HG03457 (cell line): ENCODE results near the gene GADD45G.

Source experiments
- ATAC-seq: cut with Tn5 transposase; IDR thresholded peaks from one replicate; pipeline ENCODE4 v1.9.1; 2021; ENCODE audit warnings: moderate number of reproducible peaks; ENCODE audit not compliant: unreplicated experiment

GADD45G gene, protein sequence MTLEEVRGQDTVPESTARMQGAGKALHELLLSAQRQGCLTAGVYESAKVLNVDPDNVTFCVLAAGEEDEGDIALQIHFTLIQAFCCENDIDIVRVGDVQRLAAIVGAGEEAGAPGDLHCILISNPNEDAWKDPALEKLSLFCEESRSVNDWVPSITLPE

DNA sequence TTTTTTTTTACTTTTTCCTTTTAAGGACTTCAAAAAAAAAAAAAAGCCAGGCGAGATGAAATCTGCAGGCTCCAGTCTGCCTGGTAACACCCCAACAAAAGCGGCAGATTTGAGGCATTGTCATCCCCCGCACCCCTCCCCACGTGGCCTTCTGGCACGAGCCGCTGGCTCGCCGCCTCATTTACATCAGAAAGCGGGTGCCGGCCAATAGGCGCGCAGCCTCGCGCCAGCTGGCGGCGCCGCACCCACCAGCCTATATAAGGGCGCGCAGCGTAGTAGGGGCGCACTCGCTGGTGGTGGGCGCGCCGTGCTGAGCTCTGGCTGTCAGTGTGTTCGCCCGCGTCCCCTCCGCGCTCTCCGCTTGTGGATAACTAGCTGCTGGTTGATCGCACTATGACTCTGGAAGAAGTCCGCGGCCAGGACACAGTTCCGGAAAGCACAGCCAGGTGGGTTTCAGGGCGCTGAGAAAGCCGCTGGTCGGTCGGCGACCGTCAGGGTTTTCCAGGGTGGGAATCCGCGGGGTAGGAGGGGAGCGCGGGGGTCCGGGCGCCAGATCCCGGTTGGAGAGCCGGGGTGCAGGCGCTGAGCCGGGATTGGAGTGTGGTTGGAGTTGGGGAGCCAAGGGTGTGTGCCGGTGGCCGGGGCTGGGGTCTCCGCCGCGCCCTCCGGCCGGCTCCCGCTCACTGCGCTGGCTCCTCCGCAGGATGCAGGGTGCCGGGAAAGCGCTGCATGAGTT lies at the start of gene GADD45G:
Gene GADD45G (plus strand): TSS at position 284 of the 736 bp plus-strand sequence. CDS start 110 bp downstream, at position 394.
- no peak for ATAC-seq

GRCh38 chr9:89555036-89555415 lies 49.8 kb upstream of the GADD45G start:
- no peak for ATAC-seq

DNA sequence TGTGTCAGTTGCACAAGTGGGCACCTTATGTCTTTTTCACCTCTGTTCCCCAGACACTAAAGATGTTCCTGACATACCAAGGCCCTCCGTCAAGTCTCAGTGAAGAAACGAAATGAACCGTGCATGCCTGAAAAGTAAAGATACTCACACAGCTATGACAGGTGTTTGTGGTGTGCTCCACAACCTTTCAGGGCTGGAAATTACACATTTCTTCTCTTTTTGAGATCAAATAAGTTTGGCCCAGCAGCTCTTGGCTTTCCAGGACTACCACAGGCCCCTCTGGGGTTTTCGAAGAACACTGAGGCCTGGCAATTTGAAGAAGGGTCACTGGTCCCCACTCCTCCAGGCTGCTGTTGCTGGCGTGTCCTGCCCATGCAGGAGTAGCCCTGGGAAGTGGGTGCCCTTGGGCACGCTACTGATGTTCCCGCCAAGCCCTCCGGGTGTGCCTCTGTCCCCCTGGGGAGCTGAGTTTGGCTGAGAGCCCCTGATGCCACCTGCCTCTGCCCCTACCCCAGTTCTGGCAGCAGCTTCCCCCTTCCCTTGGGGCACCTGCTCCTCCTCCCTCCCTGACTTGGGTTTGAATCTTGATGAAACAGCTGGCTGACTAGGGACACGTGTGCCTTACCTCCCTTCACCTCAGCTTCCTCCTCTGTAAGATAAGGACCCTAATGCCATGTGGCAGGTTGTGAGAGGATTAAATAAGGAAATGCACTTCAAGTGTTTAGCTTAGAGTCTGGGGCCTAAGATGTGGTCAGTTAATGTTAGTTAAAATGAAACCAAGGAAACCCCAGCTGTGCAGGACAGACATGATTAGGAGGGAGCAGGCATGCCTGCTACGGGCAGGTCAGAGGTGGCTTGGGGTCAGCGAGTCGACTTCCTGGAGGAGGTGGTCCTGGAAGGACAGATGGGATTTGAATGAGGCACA lies 49.1 kb upstream of the GADD45G start:
- ATAC-seq: peak; percentile 57

- ATAC-seq: no peak
These were observed 46.5 kb upstream of the GADD45G start for GRCh38 chr9:89558196-89558899.

DNA sequence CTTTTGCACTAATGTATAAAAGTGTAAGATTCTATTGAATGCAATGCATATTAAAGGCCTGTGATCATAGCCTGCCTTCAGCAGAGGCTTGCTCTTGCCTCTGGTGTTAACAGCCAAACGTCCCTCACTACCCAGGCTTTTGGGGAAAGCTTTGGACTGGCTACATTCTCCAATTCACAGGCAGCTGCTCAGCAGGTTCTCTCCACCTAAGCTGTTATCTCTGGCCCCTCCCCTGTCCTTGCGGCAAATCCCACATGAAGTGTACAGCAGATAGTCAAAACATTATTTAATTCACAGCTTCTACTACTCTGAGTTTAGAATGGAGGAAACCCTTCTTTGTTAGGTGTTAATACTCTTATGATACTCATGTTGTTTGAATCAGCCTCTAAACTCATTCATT lies 45.9 kb upstream of the GADD45G start:
- ATAC-seq: no peak

- no peak for ATAC-seq
These were observed 42.5 kb upstream of the GADD45G start for GRCh38 chr9:89562186-89562814.

GRCh38 chr9:89563571-89564345 lies 41.1 kb upstream of the GADD45G start:
- no peak for ATAC-seq

DNA sequence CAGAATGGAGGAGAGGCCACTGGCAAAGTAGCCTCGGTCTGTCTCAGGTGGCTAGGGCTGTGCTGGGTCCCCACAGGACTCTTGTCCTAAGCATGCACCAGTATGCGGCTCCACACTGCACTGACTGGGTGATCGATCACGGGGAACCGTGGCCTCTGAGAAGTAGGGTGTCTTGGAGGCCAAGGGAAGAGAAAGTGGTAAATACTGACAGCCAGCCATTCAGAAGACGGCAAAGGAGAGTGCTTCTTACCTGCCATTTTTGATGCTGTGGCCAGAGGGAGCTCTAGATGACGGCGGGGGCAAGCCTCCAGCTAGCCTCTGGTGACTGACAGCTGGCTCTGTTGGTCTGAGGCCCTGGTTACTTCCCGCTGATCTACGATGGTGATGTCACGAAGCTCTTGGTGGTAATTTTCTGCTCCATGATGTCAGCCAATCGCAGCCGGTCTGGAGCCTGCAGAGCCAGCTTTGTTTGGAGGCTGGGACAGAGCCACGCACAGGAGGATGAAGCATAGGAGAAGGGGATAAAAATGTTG lies 40.4 kb upstream of the GADD45G start:
- ATAC-seq: peak; percentile 67

DNA sequence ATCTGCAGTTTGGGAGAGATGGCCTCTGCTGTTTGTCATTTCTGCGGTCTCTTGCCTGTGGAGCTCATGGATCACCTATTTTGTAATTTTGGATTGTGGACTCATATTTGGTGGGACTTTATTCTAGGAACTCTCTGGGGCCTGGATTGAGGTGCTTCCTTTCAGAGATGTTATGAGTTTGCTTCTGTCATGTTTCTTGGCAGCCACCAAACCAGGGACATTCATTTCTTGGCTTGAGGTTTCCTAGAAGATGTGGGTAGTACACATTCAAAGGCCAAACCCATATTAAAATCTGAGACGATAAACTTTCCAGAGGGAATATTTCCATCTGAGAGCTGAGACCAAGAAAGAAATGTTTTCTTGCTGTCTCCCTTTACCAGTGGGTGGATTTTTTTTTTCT lies 37.2 kb upstream of the GADD45G start:
- no peak for ATAC-seq

GRCh38 chr9:89574309-89574708 lies 30.5 kb upstream of the GADD45G start:
- ATAC-seq: no peak

DNA sequence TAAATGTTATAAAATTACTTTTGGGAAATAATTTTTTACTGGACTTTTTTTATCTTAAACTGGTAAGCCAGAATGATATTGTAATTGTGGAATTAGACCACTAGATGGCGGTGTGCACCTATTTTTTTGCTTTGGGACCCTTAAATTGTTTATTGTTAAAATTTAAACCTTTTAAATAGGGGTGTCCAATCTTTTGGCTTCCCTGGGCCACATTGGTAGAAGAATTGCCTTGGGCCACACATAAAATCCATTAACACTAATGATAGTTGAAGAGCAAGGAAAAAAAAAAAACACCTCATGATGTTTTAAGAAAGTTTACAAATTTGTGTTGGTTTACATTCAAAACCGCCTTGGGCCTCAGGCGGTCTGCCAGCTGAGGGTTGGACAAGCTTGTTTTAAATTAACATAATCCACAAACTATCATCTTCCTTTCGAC lies 28.4 kb upstream of the GADD45G start:
- no peak for ATAC-seq

DNA sequence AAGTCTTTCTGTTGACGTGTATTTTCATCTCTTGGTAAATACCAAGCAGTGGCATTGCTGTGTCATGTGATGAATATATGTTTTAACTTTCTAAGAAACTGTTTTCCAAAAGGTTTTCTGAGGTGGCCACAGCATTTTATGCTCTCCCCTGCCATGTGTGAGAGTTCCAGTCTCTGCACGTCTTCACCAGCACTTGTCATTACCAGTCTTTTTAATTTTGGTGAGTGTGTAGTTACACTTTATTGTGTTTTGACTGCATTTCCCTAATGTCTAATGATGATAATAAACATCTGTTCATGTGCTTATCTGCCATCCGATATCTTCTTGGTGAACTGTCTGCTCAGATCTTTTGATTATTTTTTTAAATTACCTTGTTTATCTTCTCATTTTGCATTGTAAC lies 27.4 kb upstream of the GADD45G start:
- ATAC-seq: no peak

GRCh38 chr9:89579741-89580385 lies 24.9 kb upstream of the GADD45G start:
- no peak for ATAC-seq

- no peak for ATAC-seq
These were observed 18.5 kb upstream of the GADD45G start for GRCh38 chr9:89586311-89586710.

- no peak for ATAC-seq
These were observed 16.4 kb upstream of the GADD45G start for GRCh38 chr9:89588271-89588879.

GRCh38 chr9:89590415-89590814 lies 14.4 kb upstream of the GADD45G start:
- no peak for ATAC-seq

GRCh38 chr9:89591274-89592212 lies 13.3 kb upstream of the GADD45G start:
- no peak for ATAC-seq
